Measurements from ENCODE around the gene TPSG1.
"Not testable (repeated sequence)": the region's sequence is repeated elsewhere in the genome, so short reads cannot be mapped to it uniquely, and the experiment has no call there.

The TPSG1 gene

GRCh38 chr16:1245452-1246020 is 20.5 kb upstream of the TPSG1 start:
- H3K4me3 ChIP-seq (ENCODE audit: low read length): no peak overlapping the region
- TF ChIP-seq ZNF274 (IDR thresholded peaks at IDR 0.05; ENCODE audit: low read depth, low read length): no peak

- H3K4me3 ChIP-seq (ENCODE audit: low read length): no peak overlapping the region
- TF ChIP-seq ZNF274 (IDR thresholded peaks at IDR 0.05; ENCODE audit: low read depth, low read length): no peak
Measured at GRCh38 chr16:1244881-1245280, 19.8 kb upstream of the TPSG1 start.

DNA sequence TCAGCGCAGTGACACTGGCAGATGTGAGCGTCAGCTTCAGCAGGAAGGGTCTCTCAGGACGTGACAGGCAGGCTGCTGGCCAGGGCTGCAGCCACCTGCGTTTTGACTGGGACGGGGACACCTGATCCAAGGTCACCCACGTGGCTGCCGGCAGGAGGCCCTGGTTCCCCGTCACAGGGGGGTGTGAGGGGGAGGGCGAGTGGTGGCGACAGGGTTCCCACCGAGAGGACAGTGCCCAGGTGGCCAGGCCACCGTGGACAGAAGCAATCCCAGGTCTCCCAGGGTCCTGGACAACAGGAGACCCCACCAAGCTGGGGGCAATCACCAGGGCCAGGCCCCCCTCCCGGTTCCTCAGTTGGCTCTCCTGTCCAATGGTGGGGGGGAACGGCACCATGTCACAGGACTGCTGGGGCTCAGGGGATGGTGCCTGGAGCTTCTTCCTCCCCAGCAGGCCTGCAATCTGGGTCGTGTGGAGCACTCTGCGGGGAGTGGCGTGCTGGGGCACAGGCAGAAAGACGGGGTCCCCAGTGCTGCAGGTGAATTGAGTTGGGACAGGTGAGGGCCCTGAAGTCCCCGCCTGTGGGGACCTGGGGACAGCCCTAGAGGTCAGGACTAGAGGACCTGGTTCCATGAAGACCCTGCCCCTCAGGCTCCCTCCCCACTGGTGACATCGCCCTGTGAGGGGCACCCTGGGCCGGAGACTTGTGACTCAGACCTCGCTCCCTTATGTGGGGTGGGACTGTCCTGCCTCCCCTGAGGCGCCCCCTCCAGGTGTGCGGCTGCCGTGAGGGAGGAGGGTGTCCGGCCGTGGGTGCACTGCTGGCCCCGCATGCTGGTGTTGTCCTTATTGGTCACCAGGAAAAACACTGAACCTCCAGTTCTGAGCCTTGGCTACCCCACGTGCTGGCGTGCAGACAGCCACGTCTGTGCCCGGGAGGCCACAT is 19.1 kb upstream of the TPSG1 start:
- H3K4me3 ChIP-seq (ENCODE audit: low read length): not testable (repeated sequence)

DNA sequence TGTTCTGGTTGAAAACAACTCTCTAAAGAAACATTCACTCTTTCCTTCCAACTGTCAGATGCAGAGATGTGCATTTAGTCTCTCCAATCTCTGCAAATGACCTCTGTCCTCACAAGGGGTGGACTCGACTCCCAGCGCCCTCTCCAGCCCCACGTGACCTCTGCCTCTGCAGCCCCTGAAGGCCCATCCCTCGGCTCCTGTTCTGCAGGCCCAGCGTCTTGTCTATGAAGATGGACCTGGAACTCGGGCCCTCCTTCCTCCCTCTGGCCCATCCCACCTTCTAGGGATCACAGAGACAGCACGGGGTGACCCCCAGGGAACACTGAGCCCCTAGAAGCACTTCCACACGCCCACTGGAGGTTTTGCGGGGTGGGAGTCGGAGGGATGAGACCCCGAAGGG is 18.3 kb upstream of the TPSG1 start:
- not testable (repeated sequence) for H3K4me3 ChIP-seq (ENCODE audit: low read length)

DNA sequence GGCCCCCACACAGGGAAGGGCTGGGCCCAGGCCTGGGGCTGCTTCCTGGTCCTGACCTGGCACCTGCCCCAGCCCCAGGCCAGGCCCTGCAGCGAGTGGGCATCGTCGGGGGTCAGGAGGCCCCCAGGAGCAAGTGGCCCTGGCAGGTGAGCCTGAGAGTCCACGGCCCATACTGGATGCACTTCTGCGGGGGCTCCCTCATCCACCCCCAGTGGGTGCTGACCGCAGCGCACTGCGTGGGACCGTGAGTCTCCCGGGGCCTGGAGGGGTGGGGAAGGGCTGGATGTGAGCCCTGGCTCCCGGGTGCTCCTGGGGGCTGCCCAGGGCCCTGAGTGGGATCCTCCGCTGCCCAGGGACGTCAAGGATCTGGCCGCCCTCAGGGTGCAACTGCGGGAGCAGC is 16.0 kb upstream of the TPSG1 start:
- H3K4me3 ChIP-seq (ENCODE audit: low read length): not testable (repeated sequence)

- not testable (repeated sequence) for H3K4me3 ChIP-seq (ENCODE audit: low read length)
Measured at GRCh38 chr16:1240436-1240835, 15.4 kb upstream of the TPSG1 start, which contains the start of gene TPSAB1. Gene TPSAB1 (plus strand): TSS chr16:1240705. CDS start chr16:1240939, 234 bp downstream.

GRCh38 chr16:1239575-1239974 is 14.5 kb upstream of the TPSG1 start:
- not testable (repeated sequence) for H3K4me3 ChIP-seq (ENCODE audit: low read length)

DNA sequence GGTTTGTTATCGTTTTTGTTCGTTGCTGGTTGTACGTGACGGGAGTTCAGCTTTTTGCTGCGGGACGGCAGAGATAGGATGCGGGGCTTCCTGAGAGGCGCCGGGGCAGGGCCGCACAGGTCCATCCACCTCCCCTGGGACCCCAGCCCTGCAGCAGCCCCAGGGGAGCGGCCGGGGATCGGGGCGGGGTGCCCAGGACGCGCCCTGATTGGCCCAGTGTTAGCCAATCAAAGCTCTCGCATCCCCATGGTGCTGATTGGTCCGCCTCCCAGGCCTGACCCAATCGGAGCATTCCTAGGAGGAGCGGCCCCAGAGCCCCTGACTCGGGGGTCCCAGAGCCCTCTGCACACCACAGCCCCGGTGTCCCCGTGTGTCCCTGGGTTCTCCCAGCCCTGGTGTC is 13.8 kb upstream of the TPSG1 start:
- not testable (repeated sequence) for H3K4me3 ChIP-seq (ENCODE audit: low read length)

- TF ChIP-seq ZNF274 (IDR thresholded peaks at IDR 0.05; ENCODE audit: low read depth, low read length): no peak
- no peak overlapping the region for H3K4me3 ChIP-seq (ENCODE audit: low read length)
Measured at GRCh38 chr16:1237990-1238389, 12.9 kb upstream of the TPSG1 start.

DNA sequence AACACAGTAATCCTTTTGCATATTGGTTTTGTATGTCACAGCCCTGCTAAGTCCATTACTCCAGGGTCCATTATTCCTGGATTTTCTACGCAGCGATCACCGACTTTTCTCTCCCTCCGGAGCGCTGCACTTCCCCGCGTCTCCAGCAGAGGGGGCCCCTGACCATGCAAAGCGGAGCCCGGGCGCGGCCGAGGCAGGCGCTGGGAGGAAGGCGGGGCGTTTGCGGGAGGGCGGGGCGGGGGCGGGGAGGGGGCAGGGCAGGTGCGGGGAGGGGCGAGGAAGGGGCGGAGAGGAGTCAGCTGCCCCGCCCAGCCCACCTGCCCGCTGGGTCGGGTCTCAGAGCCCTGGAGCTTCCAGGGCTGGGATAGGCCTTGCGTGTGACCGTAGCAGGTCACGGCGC is 11.6 kb upstream of the TPSG1 start:
- not testable (repeated sequence) for H3K4me3 ChIP-seq (ENCODE audit: low read length)

- not testable (repeated sequence) for H3K4me3 ChIP-seq (ENCODE audit: low read length)
Measured at GRCh38 chr16:1232049-1232748, 7.1 kb upstream of the TPSG1 start.

GRCh38 chr16:1231301-1231700 is 6.2 kb upstream of the TPSG1 start:
- H3K4me3 ChIP-seq (ENCODE audit: low read length): not testable (repeated sequence)

DNA sequence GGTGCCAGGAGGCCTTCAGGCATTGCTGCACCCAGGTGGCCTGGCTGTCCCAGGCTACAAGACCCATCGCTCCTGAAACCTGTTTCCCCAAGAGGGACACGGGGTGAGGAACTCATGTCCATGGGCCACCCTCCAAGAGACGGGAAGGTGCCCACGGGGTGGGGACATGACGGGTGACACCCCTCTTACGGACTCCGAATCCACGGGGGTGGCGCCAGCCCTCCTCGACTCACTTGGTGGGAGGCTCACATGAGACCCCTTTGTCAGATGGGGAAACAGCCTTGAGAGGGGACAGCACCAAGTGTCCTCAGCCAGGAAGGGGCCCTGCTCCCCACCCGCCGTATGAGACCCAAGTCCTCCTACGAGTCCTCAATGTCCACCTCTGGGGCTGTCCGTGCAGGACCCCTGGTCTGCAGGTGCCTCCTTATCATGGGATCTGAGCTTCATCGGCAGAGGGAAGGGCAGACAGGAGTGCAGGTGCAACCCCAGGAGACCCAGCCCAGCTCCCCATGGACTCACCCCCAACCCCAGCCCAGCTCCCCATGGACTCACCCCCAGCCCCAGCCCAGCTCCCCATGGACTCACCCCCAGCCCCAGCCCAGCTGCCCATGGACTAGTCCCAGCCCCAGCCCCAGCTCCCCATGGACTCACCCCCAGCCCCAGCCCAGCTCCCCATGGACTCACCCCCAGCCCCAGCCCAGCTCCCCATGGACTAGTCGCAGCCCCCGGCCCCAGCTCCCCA is 5.6 kb upstream of the TPSG1 start:
- H3K4me3 ChIP-seq (ENCODE audit: low read length): not testable (repeated sequence)

DNA sequence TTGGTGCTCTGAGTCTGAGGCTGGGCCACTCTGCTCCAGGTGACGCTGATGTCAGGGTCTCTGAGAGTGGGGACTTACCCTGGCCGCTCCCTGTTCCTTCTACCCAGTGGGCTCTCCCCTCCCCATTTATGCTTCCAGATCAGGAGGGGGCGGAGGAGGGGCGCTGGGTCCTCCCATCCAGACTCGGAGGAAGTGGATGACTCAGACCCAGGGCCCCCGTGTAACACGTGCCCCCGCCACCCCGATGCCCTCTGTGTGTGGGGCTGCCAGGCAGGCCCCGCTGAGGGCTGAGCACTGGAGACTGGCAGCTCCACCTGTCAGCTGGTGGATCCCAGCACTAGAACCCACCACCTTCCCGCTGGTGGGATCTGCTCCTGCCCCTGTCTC is 5.0 kb upstream of the TPSG1 start, which contains the start of gene TPSB2:
TSS of gene TPSB2 (minus strand) at position 101 of the 387 bp plus-strand sequence. CDS start 233 bp downstream, outside the sequence.
- not testable (repeated sequence) for H3K4me3 ChIP-seq (ENCODE audit: low read length)

- H3K4me3 ChIP-seq (ENCODE audit: low read length): not testable (repeated sequence)
Measured at GRCh38 chr16:1229476-1229875, 4.4 kb upstream of the TPSG1 start.

DNA sequence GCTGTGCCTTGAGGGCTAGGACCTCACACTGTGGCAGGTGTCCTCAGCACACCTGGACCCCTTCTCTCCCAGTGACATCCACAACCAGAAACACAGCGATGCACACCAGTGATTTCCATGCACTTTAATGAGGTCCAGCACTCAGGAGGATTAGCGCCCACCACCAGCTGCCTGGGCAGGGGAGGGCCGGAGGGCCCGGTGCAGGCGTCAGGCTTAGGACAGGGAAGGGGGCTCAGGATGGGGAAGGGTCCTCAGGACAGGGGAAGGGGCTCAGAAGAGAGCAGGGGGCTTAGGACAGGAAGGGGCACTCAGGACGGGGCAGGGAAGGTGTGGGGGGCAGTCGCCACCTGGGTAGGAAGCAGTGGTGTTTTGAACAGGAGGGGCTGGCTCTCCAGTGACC is 3.2 kb upstream of the TPSG1 start:
- H3K4me3 ChIP-seq (ENCODE audit: low read length): not testable (repeated sequence)

DNA sequence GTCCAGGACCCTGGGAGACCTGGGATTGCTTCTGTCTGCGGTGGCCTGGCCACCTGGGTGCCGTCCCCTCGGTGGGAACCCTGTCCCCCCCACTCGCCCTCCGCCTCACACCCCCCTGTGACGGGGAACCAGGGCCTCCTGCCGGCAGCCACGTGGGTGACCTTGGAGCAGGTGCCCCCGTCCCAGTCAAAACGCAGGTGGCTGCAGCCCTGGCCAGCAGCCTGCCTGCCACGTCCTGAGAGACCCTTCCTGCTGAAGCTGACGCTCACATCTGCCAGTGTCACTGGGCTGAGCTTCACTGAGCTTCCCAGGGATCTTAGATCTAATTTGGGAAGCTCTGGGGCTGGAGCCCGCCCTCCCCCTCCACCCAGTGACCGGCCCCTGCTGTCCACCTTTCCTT is 1.6 kb upstream of the TPSG1 start:
- not testable (repeated sequence) for H3K4me3 ChIP-seq (ENCODE audit: low read length)

- not testable (repeated sequence) for H3K4me3 ChIP-seq (ENCODE audit: low read length)
Measured at GRCh38 chr16:1225728-1226311, 752 bp upstream of the TPSG1 start.

Data from GM08714 (cell line).